ENCODE results near the gene TRIM4. TPM values are rescaled to one million over a fixed set of nuclear protein-coding genes. Genes with fewer than 3 reads are reported as not detected.

Gene TRIM4
- total RNA-seq, 1 donor = 27.2 TPM

GRCh38 chr7:99842926-99843325, 76.4 kb downstream of the TRIM4 start:
- no peak for DNase-seq (ENCODE audit: low read depth)
- H3K4me3 ChIP-seq (ENCODE audit: low read depth, low read length) = no peak overlapping the region
- no peak for TF ChIP-seq CTCF (IDR thresholded peaks at IDR 0.05; ENCODE audit: insufficient read depth, low read depth, low read length)

Small RNAs within 50 kb of the gene (small RNA-seq; reads per million reads assigned to genes)
- gene AC011904.1 = not detected
- gene CYP3A52P = not detected
- not detected for gene RF00019
- gene RF00561 = not detected

Other genes with a start within 250 kb of the TRIM4 start
- under 0.01 and 0.43 TPM in 2 replicates for gene CYP3A5, start 239.5 kb downstream of the TRIM4 start, total RNA-seq
- gene CYP3A7, start 184.3 kb downstream of the TRIM4 start, total RNA-seq = not detected in 2 replicates
- gene CYP3A4, start 135.3 kb downstream of the TRIM4 start, total RNA-seq = not detected in 2 replicates
- gene CYP3A43, start 91.5 kb downstream of the TRIM4 start, total RNA-seq = not detected in 2 replicates
- gene OR2AE1, start 42.5 kb downstream of the TRIM4 start, total RNA-seq = 0.32 TPM in 1 of 2 replicates, not detected in the other
- not detected in 2 replicates for gene GJC3, start 10.1 kb upstream of the TRIM4 start, total RNA-seq
- not detected in 2 replicates for gene AZGP1, start 56.5 kb upstream of the TRIM4 start, total RNA-seq
- 29.6 and 41.9 TPM in 2 replicates for gene ZKSCAN1, start 96.1 kb upstream of the TRIM4 start, total RNA-seq
- 9.0 and 11.7 TPM in 2 replicates for gene ZSCAN21, start 130.2 kb upstream of the TRIM4 start, total RNA-seq
- gene ZNF3, start 162.2 kb upstream of the TRIM4 start, total RNA-seq = 32.2 and 32.8 TPM in 2 replicates
- 104 and 113 TPM in 2 replicates for gene COPS6, start 169.4 kb upstream of the TRIM4 start, total RNA-seq
- 73.8 and 77.7 TPM in 2 replicates for gene MCM7, start 181.9 kb upstream of the TRIM4 start, total RNA-seq
- 16.1 and 16.4 TPM in 2 replicates for gene AP4M1, start 182.1 kb upstream of the TRIM4 start, total RNA-seq
- 50.9 and 54.4 TPM in 2 replicates for gene TAF6, start 199.8 kb upstream of the TRIM4 start, total RNA-seq
- gene CNPY4, start 200.1 kb upstream of the TRIM4 start, total RNA-seq = 23.2 and 40.2 TPM in 2 replicates
- 1.7 and 4.2 TPM in 2 replicates for gene MBLAC1, start 207.4 kb upstream of the TRIM4 start, total RNA-seq
- 65.2 and 81.5 TPM in 2 replicates for gene LAMTOR4, start 229.4 kb upstream of the TRIM4 start, total RNA-seq
- 11.9 and 14.2 TPM in 2 replicates for gene TRAPPC14, start 239.2 kb upstream of the TRIM4 start, total RNA-seq
- 1.9 and 2.2 TPM in 2 replicates for gene GAL3ST4, start 249.1 kb upstream of the TRIM4 start, total RNA-seq